Peyer's patch (tissue), 4 donors: ENCODE results near the gene AOX1.

ENCODE experiments used
- POLR2A ChIP-seq, 2 donors: fragments of 450-650 bp; IDR thresholded peaks; one replicate each; pipeline ENCODE4 v1.5.1; 2017; ENCODE audit warnings: antibody characterized with exemption in 2 of 2, mild to moderate bottlenecking in 2 of 2, moderate library complexity in 2 of 2
- TF ChIP-seq, protein P1 (sequence below), 6 experiments: fragments of 450-650 bp in 4 of 6; fragments of 200-600 bp in 2 of 6; sonication (generic) in 1 of 6; IDR thresholded peaks; one replicate each; pipeline ENCODE4 v1.5.1; 2017 to 2019; ENCODE audit warnings: antibody characterized with exemption in 6 of 6, mild to moderate bottlenecking in 3 of 6, moderate library complexity in 1 of 6

DNA sequence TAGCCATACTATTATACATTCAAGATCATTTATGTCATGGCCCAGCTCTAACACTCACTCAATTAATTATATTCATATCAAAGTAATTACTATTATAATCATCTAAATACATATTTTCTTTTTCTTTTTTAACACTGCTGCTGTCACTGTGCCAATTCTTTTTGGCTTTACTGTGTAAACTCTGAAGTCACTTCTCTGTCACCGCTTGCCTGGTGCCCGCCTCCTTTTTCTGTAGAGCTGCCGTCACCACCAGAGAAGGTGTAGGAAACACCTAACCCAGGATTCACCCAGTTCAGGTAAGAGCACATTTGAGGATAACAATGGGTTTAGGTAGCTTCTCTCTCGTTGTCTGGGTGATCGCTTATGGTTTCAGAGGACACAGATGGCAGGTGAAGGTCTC, 93.3 kb downstream of the AOX1 start:
- TF ChIP-seq POLR2A (IDR thresholded peaks at IDR 0.05): no peak
- TF ChIP-seq, protein P1, sequence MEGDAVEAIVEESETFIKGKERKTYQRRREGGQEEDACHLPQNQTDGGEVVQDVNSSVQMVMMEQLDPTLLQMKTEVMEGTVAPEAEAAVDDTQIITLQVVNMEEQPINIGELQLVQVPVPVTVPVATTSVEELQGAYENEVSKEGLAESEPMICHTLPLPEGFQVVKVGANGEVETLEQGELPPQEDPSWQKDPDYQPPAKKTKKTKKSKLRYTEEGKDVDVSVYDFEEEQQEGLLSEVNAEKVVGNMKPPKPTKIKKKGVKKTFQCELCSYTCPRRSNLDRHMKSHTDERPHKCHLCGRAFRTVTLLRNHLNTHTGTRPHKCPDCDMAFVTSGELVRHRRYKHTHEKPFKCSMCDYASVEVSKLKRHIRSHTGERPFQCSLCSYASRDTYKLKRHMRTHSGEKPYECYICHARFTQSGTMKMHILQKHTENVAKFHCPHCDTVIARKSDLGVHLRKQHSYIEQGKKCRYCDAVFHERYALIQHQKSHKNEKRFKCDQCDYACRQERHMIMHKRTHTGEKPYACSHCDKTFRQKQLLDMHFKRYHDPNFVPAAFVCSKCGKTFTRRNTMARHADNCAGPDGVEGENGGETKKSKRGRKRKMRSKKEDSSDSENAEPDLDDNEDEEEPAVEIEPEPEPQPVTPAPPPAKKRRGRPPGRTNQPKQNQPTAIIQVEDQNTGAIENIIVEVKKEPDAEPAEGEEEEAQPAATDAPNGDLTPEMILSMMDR (IDR thresholded peaks at IDR 0.05): no peak
